ENCODE data around the gene DNAJC3.
"Not testable (repeated sequence)": the region's sequence is repeated elsewhere in the genome, so short reads cannot be mapped to it uniquely, and the experiment has no call there.

DNAJC3 gene

DNA sequence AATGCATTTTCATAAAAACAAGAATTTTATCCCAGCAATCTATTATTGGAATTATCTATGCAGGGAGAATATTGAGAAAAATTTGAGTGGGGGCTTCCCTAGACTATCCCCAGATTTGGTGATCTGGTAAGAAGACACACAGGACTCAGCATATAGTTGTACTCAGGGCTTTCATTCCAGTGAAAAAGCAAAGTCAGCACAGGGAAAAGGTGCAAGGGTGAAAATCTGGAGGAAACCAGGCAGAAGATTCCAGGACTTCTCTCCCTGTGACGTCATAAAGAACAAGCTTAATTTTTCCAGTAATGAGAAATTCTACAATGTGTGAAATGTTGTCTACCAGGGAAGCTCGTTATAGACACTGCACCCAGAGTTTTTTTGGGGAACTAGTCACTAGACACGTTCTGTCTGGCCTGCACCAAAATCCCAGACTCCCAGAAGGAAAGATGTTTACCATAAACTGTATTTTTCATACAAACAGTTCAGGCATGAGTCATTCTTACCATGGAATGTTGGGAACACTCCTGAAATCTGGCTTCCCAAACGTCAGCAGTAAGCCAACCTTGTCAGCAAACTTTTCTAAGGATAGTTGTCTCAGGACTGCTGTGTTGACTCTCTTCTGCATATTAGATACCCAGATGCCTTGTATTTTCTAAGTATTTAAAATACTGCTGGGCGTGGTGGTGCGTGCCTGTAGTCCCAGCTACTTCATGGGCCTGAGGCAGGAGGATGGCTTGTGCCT lies 107.4 kb downstream of the DNAJC3 start:
- DNase-seq, result peak in 1 of 2 experiments; percentile 31

DNA sequence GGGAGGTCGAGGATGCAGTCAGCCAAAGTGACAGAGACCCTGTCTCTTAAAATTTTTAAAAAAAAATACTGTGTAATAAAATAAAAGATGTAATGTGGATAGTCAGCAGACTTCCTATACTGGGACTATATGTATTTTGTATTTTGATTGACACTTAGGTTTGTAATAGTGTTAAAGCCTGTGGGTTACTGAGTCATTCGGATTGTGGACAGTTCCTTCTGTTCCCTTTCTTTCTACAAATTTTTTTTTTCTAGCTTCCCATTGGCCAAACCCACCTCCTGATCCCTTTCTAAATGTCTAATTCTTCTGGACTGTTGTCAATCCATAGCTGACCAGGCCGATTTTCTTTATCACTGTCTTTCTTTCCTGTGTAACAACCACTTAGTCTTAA lies 108.0 kb downstream of the DNAJC3 start:
- DNase-seq, result no peak

DNA sequence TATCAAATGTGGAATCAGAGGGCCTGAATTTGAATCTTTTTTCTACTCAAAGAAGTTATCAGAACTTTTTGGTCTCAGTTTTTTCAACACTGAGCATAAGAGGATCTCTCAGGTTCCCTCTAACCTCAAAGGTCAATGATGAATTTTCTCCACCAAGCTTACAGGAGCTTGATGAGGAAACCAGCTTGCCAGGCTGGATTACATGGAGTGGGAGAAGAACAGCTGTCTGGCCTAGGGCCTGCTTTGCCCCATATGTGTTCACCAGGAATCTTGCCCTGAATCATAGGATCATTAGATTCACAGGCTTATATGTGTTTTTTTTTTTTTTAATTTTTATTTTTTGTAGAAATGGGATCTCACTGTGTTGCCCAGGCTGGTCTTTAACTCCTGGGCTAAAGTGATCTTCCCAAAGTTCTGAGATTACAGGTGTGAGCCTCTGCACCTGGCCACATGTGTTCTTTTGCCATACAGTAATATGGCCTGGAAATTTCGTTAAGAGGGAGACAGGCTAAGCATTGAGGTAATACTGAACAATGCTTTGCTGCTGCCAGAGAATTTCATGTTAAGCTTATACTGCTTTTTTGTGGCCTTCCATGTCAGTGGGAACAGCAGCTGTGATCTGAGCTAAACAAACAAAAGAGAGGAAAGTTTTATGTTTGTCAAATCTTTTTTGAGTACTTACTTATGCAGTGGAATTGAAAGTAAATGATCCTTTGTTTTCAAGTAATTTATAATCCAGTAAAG lies 110.6 kb downstream of the DNAJC3 start:
- DNase-seq, result no peak

DNA sequence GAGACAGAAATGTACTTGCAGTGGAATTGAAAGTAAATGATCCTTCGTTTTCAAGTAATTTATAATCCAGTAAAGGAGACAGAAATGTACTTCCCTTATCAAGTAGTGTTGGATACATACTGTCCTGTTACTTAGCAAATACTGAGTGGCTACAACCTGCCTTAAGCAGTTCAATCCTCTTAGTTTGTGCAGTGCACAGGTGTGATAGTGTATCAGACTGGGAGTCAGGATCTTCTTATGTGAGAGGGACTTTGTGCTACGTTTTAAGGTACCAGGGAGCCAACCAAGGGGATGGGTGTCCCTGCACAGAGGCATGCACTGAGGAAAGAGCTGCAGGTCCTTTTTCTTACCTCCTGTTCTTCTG lies 111.1 kb downstream of the DNAJC3 start:
- DNase-seq, result no peak

DNA sequence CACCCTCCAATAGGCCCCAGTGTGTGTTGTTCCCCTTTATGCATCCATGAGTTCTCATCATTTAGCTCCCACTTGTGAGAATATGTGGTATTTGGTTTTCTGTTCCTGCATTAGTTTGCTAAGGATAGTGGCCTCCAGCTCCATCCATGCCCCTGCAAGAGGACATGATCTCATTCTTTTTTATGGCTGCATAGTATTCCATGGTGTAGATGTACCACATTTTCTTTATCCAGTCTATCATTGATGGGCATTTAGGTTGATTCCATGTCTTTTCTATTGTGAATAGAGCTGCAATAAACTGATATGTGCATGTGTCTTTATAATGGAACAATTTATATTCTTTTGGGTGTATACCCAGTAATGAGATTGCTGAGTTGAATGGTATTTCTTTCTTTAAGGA lies 112.4 kb downstream of the DNAJC3 start:
- DNase-seq, result not testable (repeated sequence)

DNA sequence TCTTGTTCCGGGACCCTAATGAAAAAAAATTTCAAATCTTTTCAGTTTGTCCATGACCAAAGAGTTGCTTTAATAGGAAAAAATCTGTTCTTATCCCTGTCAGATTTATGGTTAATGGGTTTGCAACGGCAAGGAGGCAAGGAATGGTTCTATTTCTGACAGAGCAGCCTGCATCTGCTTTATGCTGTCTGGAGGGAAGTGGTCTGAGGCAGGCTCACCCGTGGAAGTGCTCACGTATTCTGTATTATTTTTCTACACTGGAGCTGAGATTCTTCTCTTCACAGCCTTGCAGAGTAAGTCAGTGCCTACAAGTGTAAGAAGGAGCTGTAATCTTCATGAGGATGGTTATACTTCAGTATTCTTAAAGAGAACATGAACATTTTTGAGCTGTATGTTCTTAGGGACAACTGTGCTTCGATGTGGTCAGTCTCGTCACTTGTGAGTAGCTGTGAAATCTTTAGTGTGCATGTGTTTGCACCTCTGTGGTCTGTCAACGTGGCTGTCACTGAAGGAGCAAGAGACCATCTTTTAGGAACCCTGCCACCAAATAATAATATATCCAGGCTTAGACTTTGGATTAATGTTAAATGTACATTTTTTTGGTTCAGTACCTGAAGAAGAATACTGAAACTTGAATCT lies 114.3 kb downstream of the DNAJC3 start:
- DNase-seq, result no peak

DNA sequence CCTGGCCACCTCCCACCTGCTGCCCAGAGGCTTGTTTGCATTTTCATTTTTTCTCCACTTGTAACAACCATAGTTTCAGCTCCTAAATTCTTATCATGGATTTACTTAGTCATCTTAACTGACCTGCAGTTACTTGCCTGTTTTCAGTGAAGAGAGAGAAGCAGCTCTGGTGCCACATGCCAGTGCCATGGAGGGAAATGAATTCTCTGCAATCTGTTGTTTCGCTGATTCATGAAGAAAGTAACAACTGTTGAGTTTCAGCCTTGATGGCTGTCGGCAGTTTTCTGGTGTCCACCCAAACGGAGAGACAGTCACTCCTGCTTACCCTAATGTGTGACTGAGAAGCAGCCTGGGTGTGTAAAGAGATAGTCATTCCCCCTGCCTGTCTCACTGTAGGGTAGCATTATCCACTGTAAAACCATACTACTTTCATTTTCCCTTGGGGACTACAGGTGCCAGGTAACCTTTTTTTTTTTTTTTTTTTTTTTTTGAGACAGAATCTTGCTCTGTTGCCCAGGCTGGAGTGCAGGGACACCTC lies 116.1 kb downstream of the DNAJC3 start:
- no peak for DNase-seq

DNA sequence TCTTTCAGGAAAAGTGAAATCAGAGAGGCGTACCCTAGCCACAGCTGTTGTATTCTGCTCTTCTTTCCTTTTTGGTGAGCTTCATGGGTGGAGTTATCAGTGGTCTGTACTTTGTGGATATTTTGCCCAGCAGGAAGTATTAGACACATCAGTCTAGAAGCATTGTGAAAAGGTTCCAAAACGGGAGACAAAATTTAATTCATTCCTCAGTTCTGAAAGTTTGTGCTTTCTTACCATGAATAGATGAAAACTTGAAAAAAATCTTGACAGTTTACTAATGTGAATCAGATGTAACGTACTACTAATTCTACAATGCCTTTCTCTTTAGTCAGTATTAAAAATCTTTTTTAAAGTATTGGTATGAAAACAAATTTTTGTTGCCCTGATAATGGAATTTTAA lies 116.8 kb downstream of the DNAJC3 start:
- DNase-seq, result no peak

DNA sequence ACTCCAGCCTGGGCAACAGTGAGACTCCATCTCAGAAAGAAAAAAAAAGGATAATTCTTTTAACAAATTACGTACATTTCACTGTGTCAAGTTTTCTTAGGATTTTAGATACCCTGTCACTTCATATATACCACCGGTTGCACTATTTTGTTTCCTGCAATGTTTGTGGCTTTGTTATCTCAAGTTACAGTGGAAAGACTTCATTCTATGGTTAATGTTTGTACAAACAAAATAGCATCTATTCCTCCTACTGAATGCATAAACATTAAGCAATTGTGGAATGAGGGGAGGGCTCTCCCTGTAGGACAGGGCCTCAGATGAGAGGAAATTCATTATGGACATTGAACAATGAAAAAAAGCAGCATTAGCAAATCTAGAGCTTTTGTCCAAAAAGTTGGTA lies 120.1 kb downstream of the DNAJC3 start:
- no peak for DNase-seq

DNA sequence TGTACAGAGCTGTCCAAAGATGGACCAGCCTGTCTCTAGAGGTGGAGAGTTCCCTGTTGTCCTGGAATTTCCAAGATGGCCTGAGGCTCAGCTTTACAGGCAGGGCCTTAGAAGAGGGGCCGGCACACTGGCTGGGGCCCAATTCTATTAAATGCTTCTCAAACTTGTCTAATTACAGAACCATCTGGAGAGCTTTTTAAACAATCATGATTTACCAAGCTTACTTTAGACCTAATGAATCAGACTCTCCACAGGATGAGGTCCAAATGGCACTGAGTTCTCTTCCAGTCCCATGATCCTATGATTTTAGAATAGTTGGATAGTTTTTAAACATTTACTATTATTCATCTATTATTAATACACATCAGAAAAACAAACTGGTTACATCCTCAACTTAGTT lies 123.5 kb downstream of the DNAJC3 start:
- DNase-seq, result no peak

DNA sequence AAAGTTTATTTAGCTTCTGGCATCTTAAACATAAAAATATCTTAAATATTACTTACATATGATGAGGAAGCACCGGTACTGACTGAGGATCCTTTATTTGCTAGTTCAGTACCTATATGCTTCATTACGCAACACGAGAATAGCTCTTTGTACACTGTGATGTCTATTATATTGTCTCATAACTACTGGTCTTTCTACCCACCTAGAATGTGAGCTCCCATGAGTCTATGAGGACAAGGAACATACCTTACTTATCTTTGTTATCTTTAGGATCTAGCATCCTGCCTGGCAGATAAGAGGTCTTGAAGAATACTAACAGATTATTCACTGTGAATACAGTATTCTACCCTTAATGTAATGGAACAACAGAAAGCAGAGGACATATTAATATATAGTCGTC lies 124.9 kb downstream of the DNAJC3 start:
- DNase-seq, result no peak

DNA sequence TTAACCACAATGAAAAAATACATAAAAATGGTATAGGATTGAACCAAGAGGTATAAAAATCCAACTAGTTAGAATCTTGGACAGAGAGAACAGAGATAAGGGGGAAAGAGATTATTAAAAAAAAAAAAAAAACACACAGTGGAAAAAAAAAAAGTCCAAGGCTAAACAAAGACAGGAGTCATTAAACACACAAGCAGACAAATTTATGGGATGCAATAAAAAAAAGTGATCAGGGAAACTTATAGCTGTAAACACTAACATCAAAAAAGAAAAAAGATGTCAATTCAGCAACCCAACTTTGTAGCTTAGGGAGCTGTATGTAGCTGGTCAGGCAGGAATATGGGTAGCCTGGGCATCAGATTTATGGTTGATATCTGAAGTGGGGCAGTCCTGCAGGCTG lies 129.0 kb downstream of the DNAJC3 start:
- DNase-seq, result no peak

DNA sequence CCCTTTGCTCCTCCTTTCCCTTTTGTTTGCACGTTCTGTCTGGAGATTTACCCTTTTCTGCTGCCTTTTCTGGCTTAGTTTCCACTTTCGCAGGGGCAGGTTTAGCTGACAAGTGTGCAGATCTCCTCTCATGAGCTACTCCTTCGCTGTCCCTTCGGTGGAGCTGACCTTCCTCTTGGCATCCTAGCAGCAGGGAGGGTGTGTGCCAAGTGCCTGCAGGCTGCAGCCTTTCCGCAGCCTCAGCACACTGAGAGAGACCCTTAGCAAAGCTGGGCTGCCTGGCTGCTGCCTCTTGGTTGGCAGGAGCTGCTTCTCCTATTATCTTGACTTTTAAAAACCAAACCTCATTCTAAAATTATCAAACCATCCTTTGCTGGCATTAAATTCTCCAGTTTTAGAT lies 132.5 kb downstream of the DNAJC3 start:
- DNase-seq, result no peak

DNA sequence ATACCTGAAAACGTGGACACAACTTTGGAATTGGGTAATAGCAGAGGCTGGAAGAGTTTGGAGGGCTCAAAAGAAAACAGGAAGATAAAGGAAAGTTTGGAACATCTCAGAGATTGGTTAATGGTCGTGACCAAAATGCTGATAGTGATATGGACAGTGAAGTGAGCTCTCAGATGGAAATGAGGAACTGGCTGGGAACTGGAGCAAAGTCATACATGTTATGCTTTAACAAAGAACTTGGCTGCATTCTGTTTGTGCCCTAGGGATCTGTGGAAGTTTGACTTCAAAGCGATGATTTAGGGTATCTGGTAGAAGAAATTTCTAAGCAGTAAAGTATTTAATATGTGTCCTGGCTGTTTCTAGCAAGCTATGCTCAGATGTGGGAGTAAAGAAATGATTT lies 136.2 kb downstream of the DNAJC3 start:
- DNase-seq, result no peak

DNA sequence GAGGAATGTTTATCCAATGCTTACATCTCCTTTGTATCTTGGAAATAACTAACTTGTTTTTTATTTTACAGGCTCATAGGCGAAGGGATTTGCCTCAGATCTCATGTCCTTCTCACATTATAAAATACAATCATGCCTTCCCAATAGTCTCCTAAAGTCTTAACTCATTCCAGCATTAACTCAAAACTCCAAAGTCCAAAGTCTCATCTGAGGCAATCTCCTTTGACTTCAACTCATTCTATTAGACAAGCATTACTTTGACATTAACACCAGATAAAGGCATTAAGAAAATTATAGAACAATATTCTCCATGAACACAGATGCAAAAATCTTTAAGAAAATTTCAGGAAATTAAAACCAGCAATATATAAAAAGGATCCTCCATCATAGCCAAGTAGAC lies 137.6 kb downstream of the DNAJC3 start:
- no peak for DNase-seq

DNA sequence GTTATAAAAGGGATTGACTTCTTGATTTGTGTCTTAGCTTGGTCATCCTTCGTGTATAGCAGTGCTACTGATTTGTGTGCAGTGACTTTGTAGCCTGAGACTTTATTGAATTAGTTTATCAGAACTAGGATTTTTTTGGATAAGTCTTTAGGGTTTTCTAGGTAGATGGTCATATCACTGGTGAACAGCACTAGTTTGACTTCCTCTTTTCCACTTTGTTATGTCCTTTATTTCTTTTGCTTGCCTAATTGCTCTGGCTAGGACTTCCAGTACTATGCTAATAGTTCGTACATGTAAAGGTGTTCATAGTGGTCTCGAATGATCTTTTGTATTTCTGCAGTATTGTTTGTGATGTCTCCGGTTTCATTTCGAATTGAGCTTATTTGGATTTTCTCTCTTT lies 145.4 kb downstream of the DNAJC3 start:
- no peak for DNase-seq

DNA sequence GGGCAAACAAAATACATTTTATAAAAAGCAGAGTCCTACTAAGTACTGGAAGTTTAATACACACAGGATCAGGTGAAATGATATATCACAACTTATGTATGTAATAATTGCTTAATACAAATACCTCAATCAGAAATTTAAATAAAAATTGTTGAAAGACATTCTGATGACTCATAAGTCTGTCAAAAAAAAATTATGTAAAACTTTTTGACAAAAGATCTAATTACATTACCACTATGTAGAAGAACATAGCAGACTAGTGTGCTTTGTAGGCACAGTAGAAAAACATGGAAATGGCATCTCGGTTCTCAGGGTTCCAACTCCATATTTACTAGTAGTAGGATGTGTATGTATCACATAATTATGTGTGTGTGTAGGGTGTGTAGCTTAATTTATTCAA lies 156.2 kb downstream of the DNAJC3 start:
- no peak for DNase-seq

DNA sequence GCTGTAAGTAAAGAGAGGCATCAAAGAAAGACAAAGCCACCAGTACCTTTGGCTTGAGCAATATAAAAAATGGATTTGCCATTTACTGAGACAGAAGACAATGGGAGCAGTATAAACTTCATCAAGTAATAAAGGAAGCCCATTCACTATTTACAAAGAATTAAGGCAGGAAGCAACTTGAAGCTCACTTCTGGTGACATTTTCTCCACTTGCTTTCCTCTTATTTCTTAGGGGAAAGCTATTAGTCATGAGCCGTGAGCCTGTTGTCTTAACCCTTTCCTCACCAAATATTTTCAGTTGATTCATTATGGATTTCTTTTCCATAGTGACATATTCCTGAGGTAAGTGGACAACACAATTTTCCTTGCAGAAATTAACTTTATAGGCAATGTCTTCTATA lies 156.8 kb downstream of the DNAJC3 start:
- no peak for DNase-seq

DNA sequence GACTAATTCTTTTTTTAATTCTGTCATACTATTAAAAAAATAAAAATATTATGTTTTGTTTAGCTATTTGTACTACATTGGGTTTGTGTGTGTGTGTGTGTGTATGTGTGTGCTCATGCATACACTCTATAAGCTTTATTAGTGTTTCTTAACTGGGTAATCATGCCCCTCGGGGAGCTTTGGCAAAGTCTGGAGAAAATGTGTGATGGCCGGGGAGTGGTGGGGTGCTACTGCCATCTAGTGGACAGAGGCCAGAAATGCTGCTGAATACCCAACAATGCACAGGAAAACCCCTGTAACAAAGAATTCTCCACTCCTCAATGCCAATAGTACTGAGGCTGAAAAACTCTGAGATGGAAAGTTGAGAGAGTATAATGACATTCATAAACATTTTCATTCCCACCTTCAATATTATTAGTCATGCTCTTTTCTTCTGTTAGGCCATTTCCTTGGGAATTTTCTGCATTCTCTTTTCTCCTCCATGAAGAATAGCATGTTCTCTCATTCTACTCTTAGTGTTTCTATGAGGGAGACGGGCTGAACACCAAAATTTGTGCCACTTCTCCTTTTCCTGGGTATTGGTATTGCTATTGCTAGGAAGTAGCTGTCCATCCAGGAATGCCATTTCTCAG lies 157.3 kb downstream of the DNAJC3 start:
- DNase-seq, result peak in 1 of 2 experiments; percentile 51

DNA sequence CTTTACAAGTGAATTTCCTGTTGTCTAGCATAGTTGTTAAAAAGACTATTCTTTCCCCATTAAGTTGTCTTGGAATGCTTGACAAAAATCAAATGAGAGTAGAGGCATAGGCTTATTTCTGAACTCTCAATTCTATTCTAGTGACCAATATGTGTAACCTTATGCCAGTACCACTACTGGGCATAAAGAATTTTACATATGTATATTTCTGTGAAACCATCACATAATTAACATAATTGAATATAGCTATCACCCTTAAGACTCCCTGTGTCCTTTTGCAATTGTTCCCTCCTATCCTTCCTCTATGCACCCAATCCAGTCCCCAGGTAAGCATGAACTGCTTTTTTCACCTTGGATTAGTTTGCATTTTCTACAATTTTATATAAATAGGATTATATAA lies 165.0 kb downstream of the DNAJC3 start:
- no peak for DNase-seq

DNA sequence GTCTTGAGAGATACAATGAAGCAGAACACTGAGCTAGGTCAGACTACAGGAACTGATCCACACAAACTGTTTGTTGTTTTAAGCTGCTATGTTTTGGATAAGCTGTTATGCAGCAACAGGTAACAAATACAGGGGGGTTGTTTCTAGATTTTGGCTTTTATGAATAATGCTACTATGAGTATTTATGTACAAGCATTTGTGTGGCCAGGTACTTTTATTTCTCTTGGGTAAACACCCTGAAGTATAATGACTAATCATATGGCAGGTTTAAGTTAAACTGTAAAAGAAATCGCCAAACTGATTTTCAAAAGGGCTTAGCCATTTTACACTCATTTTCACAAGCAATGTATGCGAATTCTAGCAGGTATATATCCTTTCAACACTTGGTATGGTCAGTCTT lies 166.0 kb downstream of the DNAJC3 start:
- no peak for DNase-seq
